GM21447 (cell line): ENCODE results near the gene REM2.

Experiments
- ATAC-seq: cut with Tn5 transposase; IDR thresholded peaks from one replicate; pipeline ENCODE4 v1.9.1; 2021; ENCODE audit not compliant: unreplicated experiment

Gene REM2

GRCh38 chr14:22926316-22926715 lies 43.3 kb downstream of the REM2 start:
- ATAC-seq: no peak

- ATAC-seq: no peak
Observed at GRCh38 chr14:22928237-22929103, 45.4 kb downstream of the REM2 start.

GRCh38 chr14:22929104-22929960 lies 46.3 kb downstream of the REM2 start, which contains the start of gene PRMT5:
Gene PRMT5, minus strand, starts transcription at chr14:22929376. Its CDS starts 15 bp downstream, at chr14:22929361.
- ATAC-seq: peak; percentile 95

- ATAC-seq: no peak
Observed at GRCh38 chr14:22929961-22930364, 46.9 kb downstream of the REM2 start.

GRCh38 chr14:22932146-22932545 lies 49.1 kb downstream of the REM2 start:
- ATAC-seq: no peak

- no peak for ATAC-seq
Observed at GRCh38 chr14:22935156-22935555, 52.1 kb downstream of the REM2 start.
